Neural crest cell (in vitro differentiated cells): Measurements from ENCODE around the gene EXD3. TPM values are rescaled to one million over a fixed set of nuclear protein-coding genes. Genes with fewer than 3 reads are reported as not detected.

Experiments
- DNase-seq: peaks from one replicate; pipeline ENCODE4 v3.0.0; 2021; ENCODE audit warnings: low read depth, mixed read lengths, low spot score
- H3K27ac Mint-ChIP-seq: one replicate; pipeline ENCODE4 v1.8.0; 2021; ENCODE audit warnings: mild to moderate bottlenecking, mixed read lengths; ENCODE audit not compliant: unreplicated experiment
- H3K27me3 Mint-ChIP-seq: 2 replicates; pipeline ENCODE4 v1.8.0; 2021; ENCODE audit warnings: low read depth, mild to moderate bottlenecking, mixed read lengths
- H3K36me3 Mint-ChIP-seq: 2 replicates; pipeline ENCODE4 v1.8.0; 2021; ENCODE audit warnings: low read depth, mild to moderate bottlenecking, mixed read lengths
- H3K4me1 Mint-ChIP-seq: 2 replicates; pipeline ENCODE4 v1.8.0; 2021; ENCODE audit warnings: mixed read lengths
- H3K4me3 Mint-ChIP-seq: one replicate; pipeline ENCODE4 v1.8.0; 2021; ENCODE audit warnings: mild to moderate bottlenecking, mixed read lengths
- H3K9me3 Mint-ChIP-seq: 2 replicates; pipeline ENCODE4 v1.8.0; 2021; ENCODE audit warnings: mixed read lengths
- CTCF ChIP-seq: fragments of 200-600 bp; sonication (generic); conservative IDR thresholded peaks from 2 replicates; pipeline ENCODE4 v1.5.0; 2021; ENCODE audit warnings: antibody characterized with exemption, mild to moderate bottlenecking
- total RNA-seq: library from RNA; stranded (reverse); gene quantifications from 2 replicates; pipeline ENCODE4 v1.2.1, GENCODE V29; 2021

Gene EXD3
- total RNA-seq, 1 donor from 2014 or later, result 15.1 TPM

- Mint-ChIP-seq H3K4me1 (peaks cover 19% of the 10 kb centered on the region), H3K4me3 (no peak overlapping the region), H3K27ac (no peak overlapping the region), H3K9me3 (peaks cover 2% of the 10 kb centered on the region), H3K27me3 (no peaks in the 10 kb centered on the region), H3K36me3 (peaks cover 9% of the 10 kb centered on the region)
- no peak for DNase-seq
- TF ChIP-seq CTCF, result no peak
Observed at GRCh38 chr9:137366891-137367381, 56.0 kb downstream of the EXD3 start.

DNA sequence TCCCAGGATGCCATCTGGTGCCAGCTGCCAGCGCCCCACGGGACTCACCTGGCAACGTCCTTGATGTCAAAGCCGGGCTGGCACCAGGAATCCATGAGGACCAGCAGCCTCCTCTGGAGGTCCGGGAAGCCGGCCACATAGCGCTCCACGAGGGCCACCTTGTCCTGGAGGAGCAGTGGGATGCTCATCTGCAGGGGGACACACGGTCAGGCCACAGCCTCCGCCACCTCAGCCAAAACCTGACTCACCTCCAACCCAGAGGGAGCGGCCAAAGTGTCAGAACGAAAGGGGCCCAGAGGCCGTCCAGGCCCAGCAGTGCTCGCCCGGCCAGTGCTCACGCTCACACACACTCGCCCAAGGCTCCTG is 56.5 kb downstream of the EXD3 start:
- no peak for TF ChIP-seq CTCF
- H3K4me1 Mint-ChIP-seq, result peaks cover 16% of the 10 kb centered on the region
- no peaks in the 10 kb centered on the region for H3K27me3 Mint-ChIP-seq
- peaks cover 6% of the 10 kb centered on the region for H3K9me3 Mint-ChIP-seq
- no peak for DNase-seq
- H3K4me3 Mint-ChIP-seq, result no peak overlapping the region
- no peak overlapping the region for H3K27ac Mint-ChIP-seq
- H3K36me3 Mint-ChIP-seq, result peaks cover 13% of the 10 kb centered on the region

GRCh38 chr9:137365552-137366444 is 57.2 kb downstream of the EXD3 start:
- no peak for DNase-seq
- Mint-ChIP-seq H3K27ac (no peak overlapping the region), H3K9me3 (peaks cover 6% of the 10 kb centered on the region), H3K27me3 (no peaks in the 10 kb centered on the region), H3K4me3 (peak overlapping the region; percentile 9), H3K4me1 (peaks cover 14% of the 10 kb centered on the region), H3K36me3 (peaks cover 13% of the 10 kb centered on the region)
- no peak for TF ChIP-seq CTCF

- TF ChIP-seq CTCF, result no peak
- no peak overlapping the region for H3K27ac Mint-ChIP-seq
- DNase-seq, result no peak
Observed at GRCh38 chr9:137365056-137365455, 57.9 kb downstream of the EXD3 start.

DNA sequence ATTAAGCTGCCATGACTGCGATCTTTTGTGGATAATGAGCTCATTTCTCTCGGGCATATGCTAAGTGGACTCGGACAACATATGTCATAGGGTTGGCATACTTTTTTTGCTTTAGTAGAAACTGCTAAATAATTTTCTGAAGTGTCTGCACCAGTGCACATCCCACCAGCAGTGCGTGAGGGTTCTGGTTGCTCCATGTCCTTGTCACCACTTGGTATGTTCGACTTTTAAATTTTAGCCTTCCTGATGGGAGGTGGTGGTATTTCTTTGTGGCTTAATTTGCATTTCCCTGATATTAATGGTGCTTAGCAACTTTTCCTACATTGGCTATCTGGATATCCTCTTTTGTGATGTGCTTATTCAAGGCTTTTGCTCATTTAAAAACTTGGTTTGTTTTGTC is 63.1 kb downstream of the EXD3 start:
- no peaks in the 10 kb centered on the region for H3K4me1 Mint-ChIP-seq
- no peak overlapping the region for H3K4me3 Mint-ChIP-seq
- DNase-seq, result no peak
- H3K27ac Mint-ChIP-seq, result no peak overlapping the region
- no peak for TF ChIP-seq CTCF
- peaks cover 26% of the 10 kb centered on the region for H3K36me3 Mint-ChIP-seq
- peaks cover 15% of the 10 kb centered on the region for H3K9me3 Mint-ChIP-seq
- no peaks in the 10 kb centered on the region for H3K27me3 Mint-ChIP-seq

More at GRCh38 chr9:137365056-137365455, 57.9 kb downstream of the EXD3 start:
- H3K4me3 Mint-ChIP-seq, result no peak overlapping the region
- peaks cover 6% of the 10 kb centered on the region for H3K9me3 Mint-ChIP-seq
- H3K4me1 Mint-ChIP-seq, result peaks cover 8% of the 10 kb centered on the region
- H3K36me3 Mint-ChIP-seq, result peaks cover 16% of the 10 kb centered on the region
- H3K27me3 Mint-ChIP-seq, result no peaks in the 10 kb centered on the region
